Stimulated activated CD4-positive, alpha-beta T cell treated with anti-CD3 and anti-CD28 coated beads, Interleukin-15, amount 100 ng/mL, for 24 hours (primary cell): ENCODE data around the gene DNMBP.
"Not testable (repeated sequence)": the region's sequence is repeated elsewhere in the genome, so short reads cannot be mapped to it uniquely, and the experiment has no call there.

ENCODE experiments used
- DNase-seq: peaks from one replicate; pipeline ENCODE4 v3.0.0-alpha.2; 2020

The DNMBP gene

GRCh38 chr10:99853655-99854054 lies 156.1 kb downstream of the DNMBP start:
- no peak for DNase-seq

- DNase-seq: no peak
Measured at GRCh38 chr10:99852481-99853213, 157.1 kb downstream of the DNMBP start.

GRCh38 chr10:99851825-99852224 lies 157.9 kb downstream of the DNMBP start:
- no peak for DNase-seq

GRCh38 chr10:99850767-99851340 lies 158.9 kb downstream of the DNMBP start:
- DNase-seq: no peak

GRCh38 chr10:99850021-99850766 lies 159.6 kb downstream of the DNMBP start:
- DNase-seq: no peak

GRCh38 chr10:99849536-99849935 lies 160.2 kb downstream of the DNMBP start:
- DNase-seq: no peak

GRCh38 chr10:99849057-99849456 lies 160.7 kb downstream of the DNMBP start:
- DNase-seq: no peak

- peak; percentile 75 for DNase-seq
Measured at GRCh38 chr10:99845837-99846382, 163.8 kb downstream of the DNMBP start.

- DNase-seq: no peak
Measured at GRCh38 chr10:99844433-99844955, 165.3 kb downstream of the DNMBP start.

GRCh38 chr10:99843310-99843709 lies 166.4 kb downstream of the DNMBP start:
- no peak for DNase-seq

- DNase-seq: no peak
Measured at GRCh38 chr10:99841746-99842145, 168.0 kb downstream of the DNMBP start.

GRCh38 chr10:99840859-99841258 lies 168.9 kb downstream of the DNMBP start:
- not testable (repeated sequence) for DNase-seq

- no peak for DNase-seq
Measured at GRCh38 chr10:99836711-99837110, 173.0 kb downstream of the DNMBP start.

GRCh38 chr10:99835947-99836346 lies 173.8 kb downstream of the DNMBP start:
- no peak for DNase-seq

- DNase-seq: peak; percentile 14
Measured at GRCh38 chr10:99834410-99834809, 175.3 kb downstream of the DNMBP start.

- no peak for DNase-seq
Measured at GRCh38 chr10:99832439-99832838, 177.3 kb downstream of the DNMBP start.

- DNase-seq: no peak
Measured at GRCh38 chr10:99828464-99828863, 181.3 kb downstream of the DNMBP start.

GRCh38 chr10:99827936-99828335 lies 181.8 kb downstream of the DNMBP start:
- DNase-seq: no peak
